CD4-positive, alpha-beta T cell treated with Interleukin-1 beta for 1 hour (primary cell): Measurements from ENCODE around the gene PPP1R26.
"Not testable (repeated sequence)": the region's sequence is repeated elsewhere in the genome, so short reads cannot be mapped to it uniquely, and the experiment has no call there.

ENCODE experiments used
- DNase-seq, 2 donors: peaks; one replicate each; pipeline ENCODE4 v3.0.0-alpha.2; 2020 to 2022

Gene PPP1R26

GRCh38 chr9:135523521-135524129 lies 44.0 kb downstream of the PPP1R26 start:
- no peak for DNase-seq

GRCh38 chr9:135524130-135524861 lies 44.7 kb downstream of the PPP1R26 start:
- no peak for DNase-seq

- DNase-seq: no peak
Measured at GRCh38 chr9:135525241-135526088, 45.9 kb downstream of the PPP1R26 start.

- no peak for DNase-seq
Measured at GRCh38 chr9:135526089-135526729, 46.6 kb downstream of the PPP1R26 start.

- DNase-seq: no peak
Measured at GRCh38 chr9:135526730-135527571, 47.4 kb downstream of the PPP1R26 start.

GRCh38 chr9:135528842-135529435 lies 49.4 kb downstream of the PPP1R26 start:
- not testable (repeated sequence) for DNase-seq

GRCh38 chr9:135530146-135530545 lies 50.6 kb downstream of the PPP1R26 start:
- no peak for DNase-seq

GRCh38 chr9:135531096-135531495 lies 51.5 kb downstream of the PPP1R26 start:
- no peak for DNase-seq

- DNase-seq: no peak
Measured at GRCh38 chr9:135533113-135533512, 53.5 kb downstream of the PPP1R26 start.

GRCh38 chr9:135533674-135534073 lies 54.1 kb downstream of the PPP1R26 start:
- DNase-seq: no peak

- not testable (repeated sequence) for DNase-seq
Measured at GRCh38 chr9:135534192-135534711, 54.7 kb downstream of the PPP1R26 start.

GRCh38 chr9:135534826-135535225 lies 55.2 kb downstream of the PPP1R26 start:
- not testable (repeated sequence) for DNase-seq

GRCh38 chr9:135535631-135536030 lies 56.0 kb downstream of the PPP1R26 start:
- not testable (repeated sequence) for DNase-seq

- no peak for DNase-seq
Measured at GRCh38 chr9:135536216-135536615, 56.6 kb downstream of the PPP1R26 start.
